ENCODE results near the gene BTF3.
A peak's percentile ranks its signal among the peaks of the same experiment; 100 is the strongest.

The BTF3 gene

DNA sequence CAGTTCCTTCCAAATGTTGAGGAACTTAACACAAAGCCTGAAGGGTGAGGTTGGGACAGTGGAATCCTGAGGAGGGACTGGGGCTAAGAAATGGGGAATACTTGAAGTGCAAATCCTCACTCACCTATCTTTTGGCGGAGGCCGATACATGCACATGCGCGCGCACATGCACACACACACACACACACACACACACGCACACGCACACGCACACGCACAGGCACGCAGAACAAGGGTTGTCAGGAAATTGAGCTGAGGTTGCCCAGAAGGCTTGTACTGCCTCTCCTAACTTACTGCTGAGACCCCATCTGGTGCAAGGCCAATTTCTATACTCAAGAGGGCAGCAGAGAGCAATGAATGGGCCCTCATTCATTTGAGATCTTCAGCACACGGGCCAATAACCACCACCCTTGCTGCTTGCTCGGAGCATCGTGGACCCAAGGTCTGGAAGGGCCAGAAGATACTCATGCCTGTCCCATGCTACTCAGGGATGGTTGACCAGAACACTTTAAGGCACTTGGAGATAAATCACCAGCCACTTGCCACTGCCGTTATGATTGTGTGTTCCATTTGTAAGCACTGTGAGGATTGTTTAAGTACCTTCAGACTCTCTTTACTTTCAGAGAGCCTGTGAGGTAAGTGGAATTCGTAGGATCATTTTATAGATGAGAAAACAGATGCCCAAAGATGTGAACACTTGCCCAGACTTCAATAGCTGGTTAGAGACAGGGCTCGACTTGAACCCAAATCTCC lies 21.5 kb downstream of the BTF3 start:
- DNase-seq (ENCODE audit: extremely low read depth, low read depth), result peak; percentile 80
- TF ChIP-seq, protein P1, sequence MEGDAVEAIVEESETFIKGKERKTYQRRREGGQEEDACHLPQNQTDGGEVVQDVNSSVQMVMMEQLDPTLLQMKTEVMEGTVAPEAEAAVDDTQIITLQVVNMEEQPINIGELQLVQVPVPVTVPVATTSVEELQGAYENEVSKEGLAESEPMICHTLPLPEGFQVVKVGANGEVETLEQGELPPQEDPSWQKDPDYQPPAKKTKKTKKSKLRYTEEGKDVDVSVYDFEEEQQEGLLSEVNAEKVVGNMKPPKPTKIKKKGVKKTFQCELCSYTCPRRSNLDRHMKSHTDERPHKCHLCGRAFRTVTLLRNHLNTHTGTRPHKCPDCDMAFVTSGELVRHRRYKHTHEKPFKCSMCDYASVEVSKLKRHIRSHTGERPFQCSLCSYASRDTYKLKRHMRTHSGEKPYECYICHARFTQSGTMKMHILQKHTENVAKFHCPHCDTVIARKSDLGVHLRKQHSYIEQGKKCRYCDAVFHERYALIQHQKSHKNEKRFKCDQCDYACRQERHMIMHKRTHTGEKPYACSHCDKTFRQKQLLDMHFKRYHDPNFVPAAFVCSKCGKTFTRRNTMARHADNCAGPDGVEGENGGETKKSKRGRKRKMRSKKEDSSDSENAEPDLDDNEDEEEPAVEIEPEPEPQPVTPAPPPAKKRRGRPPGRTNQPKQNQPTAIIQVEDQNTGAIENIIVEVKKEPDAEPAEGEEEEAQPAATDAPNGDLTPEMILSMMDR (IDR thresholded peaks at IDR 0.05; ENCODE audit: low read depth, low read length, missing control alignments), result peak; percentile 78
- no peak overlapping the region for H3K4me3 ChIP-seq (replicated peaks; ENCODE audit: low read depth, low read length)

DNA sequence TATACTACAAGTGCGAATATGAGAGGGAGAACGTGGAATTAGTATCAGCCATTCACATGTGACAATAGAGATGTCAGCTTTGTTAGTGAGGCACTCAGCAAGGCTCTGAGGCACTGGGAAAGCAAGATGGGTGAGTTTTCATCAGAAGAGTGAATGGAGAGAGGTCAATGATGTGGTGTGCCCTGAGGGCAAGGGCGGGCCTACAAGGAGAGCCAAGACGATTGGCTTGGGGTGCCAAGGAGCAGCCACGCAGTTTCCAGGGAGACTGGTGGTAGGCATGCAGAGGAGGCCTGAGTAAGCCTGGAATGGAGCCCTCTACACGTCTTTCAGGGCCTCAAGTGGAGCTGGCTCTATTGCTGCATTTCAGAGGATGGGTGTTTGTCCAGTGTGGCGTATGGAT lies 24.7 kb downstream of the BTF3 start:
- TF ChIP-seq, protein P1 (IDR thresholded peaks at IDR 0.05; ENCODE audit: low read depth, low read length, missing control alignments), result no peak
- no peak overlapping the region for H3K4me3 ChIP-seq (replicated peaks; ENCODE audit: low read depth, low read length)
- no peak for DNase-seq (ENCODE audit: extremely low read depth, low read depth)

DNA sequence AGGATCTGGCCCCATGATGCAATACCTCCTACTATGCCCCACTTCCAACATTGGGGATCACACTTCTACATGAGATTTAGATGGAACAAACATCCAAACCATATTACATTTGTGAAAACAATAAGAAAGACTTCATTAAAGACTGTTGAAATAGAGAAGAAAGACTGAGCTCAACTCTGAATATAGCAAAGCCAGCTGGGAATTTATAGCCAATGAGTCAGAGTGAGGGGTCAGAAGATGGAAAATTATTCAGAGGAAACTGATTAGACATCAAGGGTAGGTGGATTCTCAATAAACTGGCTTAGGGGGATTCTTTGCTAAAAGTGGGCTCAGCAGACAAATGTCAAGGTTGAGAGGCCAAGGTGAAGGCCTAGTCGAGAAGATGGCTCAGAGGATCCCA lies 25.6 kb downstream of the BTF3 start:
- DNase-seq (ENCODE audit: extremely low read depth, low read depth), result no peak
- no peak overlapping the region for H3K4me3 ChIP-seq (replicated peaks; ENCODE audit: low read depth, low read length)
- TF ChIP-seq, protein P1 (IDR thresholded peaks at IDR 0.05; ENCODE audit: low read depth, low read length, missing control alignments), result no peak

DNA sequence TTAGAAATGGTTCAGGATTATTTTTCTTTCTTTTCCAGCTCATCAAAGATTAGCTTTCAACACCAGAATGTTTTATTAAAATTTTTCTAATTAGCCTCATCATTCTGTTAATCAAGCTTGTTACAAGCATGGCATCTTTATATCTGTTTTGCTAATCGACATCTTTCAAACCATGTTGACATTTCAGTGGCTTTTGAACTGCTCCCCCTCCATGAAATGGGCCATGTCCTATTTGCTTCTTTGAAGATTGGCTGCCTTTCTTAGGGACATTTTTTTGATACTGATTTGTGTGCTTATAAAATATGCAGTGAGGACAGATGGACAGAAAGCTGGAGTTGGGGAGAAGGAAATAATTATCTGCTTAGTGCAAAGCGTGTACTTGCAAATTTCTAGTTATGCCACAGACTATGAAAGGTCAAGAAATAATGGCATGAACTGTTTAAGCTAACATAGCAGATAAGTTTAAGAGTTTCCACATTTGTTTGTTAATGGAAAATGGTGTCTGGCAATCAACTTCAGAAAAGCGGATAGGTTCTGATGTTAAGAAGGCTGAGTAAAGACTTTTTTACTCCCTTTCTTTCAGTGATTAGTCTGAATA lies 27.5 kb downstream of the BTF3 start:
- TF ChIP-seq, protein P1 (IDR thresholded peaks at IDR 0.05; ENCODE audit: low read depth, low read length, missing control alignments), result no peak
- no peak for DNase-seq (ENCODE audit: extremely low read depth, low read depth)
- H3K4me3 ChIP-seq (replicated peaks; ENCODE audit: low read depth, low read length), result no peak overlapping the region

DNA sequence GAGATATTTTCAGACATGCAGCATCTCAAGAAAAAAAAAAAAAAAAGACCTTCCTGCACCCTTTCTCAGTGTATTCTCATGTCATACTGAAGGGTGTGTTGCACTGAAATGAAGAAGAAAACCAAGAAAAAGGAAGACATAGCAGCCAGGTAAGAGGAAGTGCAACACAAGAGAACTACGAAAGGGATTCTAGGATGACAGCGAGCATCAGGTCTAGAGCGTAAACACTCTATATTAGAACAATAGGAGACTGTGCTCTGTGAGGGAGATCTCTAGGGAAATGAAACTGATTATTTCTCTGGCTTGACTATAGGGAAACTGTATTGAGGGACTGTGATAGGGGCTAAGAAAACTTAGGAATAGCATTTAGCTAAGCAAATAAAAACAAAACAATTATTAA lies 30.0 kb downstream of the BTF3 start:
- H3K4me3 ChIP-seq (replicated peaks; ENCODE audit: low read depth, low read length), result no peak overlapping the region
- TF ChIP-seq, protein P1 (IDR thresholded peaks at IDR 0.05; ENCODE audit: low read depth, low read length, missing control alignments), result no peak
- no peak for DNase-seq (ENCODE audit: extremely low read depth, low read depth)

DNA sequence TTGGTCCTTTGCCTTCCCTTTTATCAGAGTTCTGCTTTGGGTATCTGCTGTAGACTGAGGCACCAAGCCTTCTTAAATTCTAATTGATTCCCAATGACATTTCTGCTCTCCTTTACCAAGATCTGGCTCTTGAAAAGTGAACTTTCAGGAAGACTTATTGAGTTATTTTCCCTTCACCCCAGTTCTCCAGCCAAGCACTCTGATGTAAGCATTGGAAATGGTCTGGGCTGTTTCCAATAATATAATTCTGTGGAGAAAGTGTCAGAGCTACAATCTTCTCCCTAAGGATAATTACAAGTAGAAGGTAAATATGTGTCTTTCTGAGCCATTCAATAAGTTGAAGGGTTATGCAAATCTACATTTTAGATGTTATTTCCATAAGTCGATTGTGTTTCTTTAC lies 30.8 kb downstream of the BTF3 start:
- no peak for DNase-seq (ENCODE audit: extremely low read depth, low read depth)
- H3K4me3 ChIP-seq (replicated peaks; ENCODE audit: low read depth, low read length), result no peak overlapping the region
- TF ChIP-seq, protein P1 (IDR thresholded peaks at IDR 0.05; ENCODE audit: low read depth, low read length, missing control alignments), result no peak

Measured in HFF-Myc (cell line).